Neural crest cell (in vitro differentiated cells): ENCODE data around the gene PIF1. TPM values are rescaled to one million over a fixed set of nuclear protein-coding genes. Genes with fewer than 3 reads are reported as not detected.

Source experiments
- DNase-seq: peaks from one replicate; pipeline ENCODE4 v3.0.0; 2021; ENCODE audit warnings: low read depth, mixed read lengths, low spot score
- H3K27ac Mint-ChIP-seq: one replicate; pipeline ENCODE4 v1.8.0; 2021; ENCODE audit warnings: mild to moderate bottlenecking, mixed read lengths; ENCODE audit not compliant: unreplicated experiment
- H3K27me3 Mint-ChIP-seq: 2 replicates; pipeline ENCODE4 v1.8.0; 2021; ENCODE audit warnings: low read depth, mild to moderate bottlenecking, mixed read lengths
- H3K36me3 Mint-ChIP-seq: 2 replicates; pipeline ENCODE4 v1.8.0; 2021; ENCODE audit warnings: low read depth, mild to moderate bottlenecking, mixed read lengths
- H3K4me1 Mint-ChIP-seq: 2 replicates; pipeline ENCODE4 v1.8.0; 2021; ENCODE audit warnings: mixed read lengths
- H3K4me3 Mint-ChIP-seq: one replicate; pipeline ENCODE4 v1.8.0; 2021; ENCODE audit warnings: mild to moderate bottlenecking, mixed read lengths
- H3K9me3 Mint-ChIP-seq: 2 replicates; pipeline ENCODE4 v1.8.0; 2021; ENCODE audit warnings: mixed read lengths
- CTCF ChIP-seq: fragments of 200-600 bp; sonication (generic); conservative IDR thresholded peaks from 2 replicates; pipeline ENCODE4 v1.5.0; 2021; ENCODE audit warnings: antibody characterized with exemption, mild to moderate bottlenecking
- total RNA-seq: library from RNA; stranded (reverse); gene quantifications from 2 replicates; pipeline ENCODE4 v1.2.1, GENCODE V29; 2021

Gene PIF1
- total RNA-seq, 1 donor from 2014 or later: 62.7 TPM

GRCh38 chr15:64859226-64859625 lies 33.8 kb upstream of the PIF1 start:
- TF ChIP-seq CTCF: no peak
- peaks cover 45% of the 10 kb centered on the region for H3K4me1 Mint-ChIP-seq
- H3K9me3 Mint-ChIP-seq: no peaks in the 10 kb centered on the region
- peaks cover 17% of the 10 kb centered on the region for H3K36me3 Mint-ChIP-seq
- H3K27me3 Mint-ChIP-seq: peaks cover 22% of the 10 kb centered on the region
- H3K27ac Mint-ChIP-seq: no peak overlapping the region
- DNase-seq: no peak
- H3K4me3 Mint-ChIP-seq: no peak overlapping the region

GRCh38 chr15:64858021-64858575 lies 32.7 kb upstream of the PIF1 start:
- no peak for DNase-seq
- Mint-ChIP-seq H3K4me1 (peaks cover 44% of the 10 kb centered on the region), H3K27me3 (peaks cover 26% of the 10 kb centered on the region), H3K4me3 (peak overlapping the region; percentile 83), H3K27ac (peak overlapping the region; percentile 27), H3K36me3 (peaks cover 17% of the 10 kb centered on the region), H3K9me3 (no peaks in the 10 kb centered on the region)
- TF ChIP-seq CTCF: no peak

- Mint-ChIP-seq H3K9me3 (no peaks in the 10 kb centered on the region), H3K36me3 (peaks cover 17% of the 10 kb centered on the region), H3K4me3 (peak overlapping the region; percentile 83), H3K27me3 (peaks cover 26% of the 10 kb centered on the region), H3K27ac (peak overlapping the region; percentile 98), H3K4me1 (peaks cover 43% of the 10 kb centered on the region)
- no peak for TF ChIP-seq CTCF
- no peak for DNase-seq
These were observed 32.0 kb upstream of the PIF1 start for GRCh38 chr15:64857421-64857820.

GRCh38 chr15:64856429-64857145 lies 31.1 kb upstream of the PIF1 start:
- H3K27me3 Mint-ChIP-seq: peaks cover 29% of the 10 kb centered on the region
- H3K36me3 Mint-ChIP-seq: peaks cover 21% of the 10 kb centered on the region
- H3K4me3 Mint-ChIP-seq: peak overlapping the region; percentile 83
- H3K27ac Mint-ChIP-seq: peak overlapping the region; percentile 98
- peak; percentile 44 for DNase-seq
- peaks cover 48% of the 10 kb centered on the region for H3K4me1 Mint-ChIP-seq
- no peaks in the 10 kb centered on the region for H3K9me3 Mint-ChIP-seq
- no peak for TF ChIP-seq CTCF

- no peak for DNase-seq
- no peak for TF ChIP-seq CTCF
- Mint-ChIP-seq H3K27me3 (peaks cover 29% of the 10 kb centered on the region), H3K27ac (peak overlapping the region; percentile 10), H3K4me3 (no peak overlapping the region), H3K9me3 (no peaks in the 10 kb centered on the region), H3K36me3 (peaks cover 23% of the 10 kb centered on the region), H3K4me1 (peaks cover 48% of the 10 kb centered on the region)
These were observed 29.9 kb upstream of the PIF1 start for GRCh38 chr15:64855205-64855975.
